NCI-H82 treated with DMSO at 0.1 percent for 48 hours (cell line): Measurements from ENCODE around the gene FHIT.
"Not testable (repeated sequence)": the region's sequence is repeated elsewhere in the genome, so short reads cannot be mapped to it uniquely, and the experiment has no call there.

ENCODE experiments used
- DNase-seq: peaks from one replicate; lab custom pipeline; 2025; ENCODE audit not compliant: unreplicated experiment; lab: John Stamatoyannopoulos, UW

FHIT gene

DNA sequence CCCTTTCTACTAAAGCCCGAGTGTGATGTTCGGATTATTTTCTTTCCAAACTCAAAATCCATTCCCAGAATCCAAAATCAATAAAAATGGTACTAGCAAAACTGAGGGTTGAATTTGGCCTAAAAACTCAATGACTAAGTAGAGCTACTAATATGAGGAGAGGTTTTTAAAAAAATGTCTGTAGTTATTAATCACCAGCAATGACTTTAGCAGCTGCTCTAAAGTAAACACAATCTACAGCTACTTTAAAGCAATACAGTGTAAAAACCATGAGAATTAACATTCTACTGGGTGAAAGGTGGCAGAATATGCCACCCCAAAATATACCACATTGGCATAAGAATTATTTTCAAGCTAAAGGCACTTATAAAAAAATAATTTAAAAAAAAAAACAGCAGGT is 23.5 kb downstream of the FHIT start:
- DNase-seq = no peak

DNA sequence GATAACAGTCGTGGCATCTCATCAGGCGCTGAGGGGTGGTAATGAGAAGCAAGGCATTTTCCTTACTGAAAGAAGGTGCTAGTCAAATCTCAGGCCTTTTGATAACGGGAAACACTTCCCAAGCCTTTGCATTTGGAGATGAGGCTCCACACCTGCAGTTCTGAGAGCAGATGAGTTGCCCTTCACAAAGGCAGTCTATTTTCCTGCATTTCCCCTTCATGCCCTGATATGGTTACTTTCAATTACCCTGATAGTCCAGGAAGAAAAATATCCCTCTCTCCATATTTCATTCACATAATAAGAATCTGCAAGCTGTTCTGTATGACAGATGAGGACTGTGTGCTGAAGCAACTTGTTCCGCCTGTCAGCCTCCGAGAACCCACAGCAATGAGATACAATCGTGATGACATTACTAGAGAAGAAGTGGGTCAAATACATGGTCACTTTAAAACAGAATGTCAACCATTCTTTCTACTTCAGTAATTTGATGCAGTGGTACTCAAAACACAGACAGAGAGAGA is 25.0 kb downstream of the FHIT start:
- DNase-seq = no peak

DNA sequence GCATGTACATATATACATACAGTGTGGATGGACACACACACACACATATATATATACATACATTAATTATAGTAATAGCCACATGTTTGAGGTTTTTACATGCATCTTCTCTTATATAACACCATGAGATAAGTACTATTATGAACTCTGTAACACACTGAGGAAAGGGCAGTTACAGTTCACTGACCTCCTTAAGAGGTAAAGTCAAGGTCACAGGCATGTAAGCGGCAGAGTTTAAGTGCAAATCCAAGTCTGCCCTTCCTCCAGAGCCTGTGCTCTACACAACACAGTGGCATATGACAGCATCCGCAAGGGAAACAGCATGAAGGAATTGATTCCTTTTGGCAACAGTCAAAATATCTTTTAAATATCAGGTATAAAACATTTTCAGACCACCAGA is 26.4 kb downstream of the FHIT start:
- DNase-seq = no peak

DNA sequence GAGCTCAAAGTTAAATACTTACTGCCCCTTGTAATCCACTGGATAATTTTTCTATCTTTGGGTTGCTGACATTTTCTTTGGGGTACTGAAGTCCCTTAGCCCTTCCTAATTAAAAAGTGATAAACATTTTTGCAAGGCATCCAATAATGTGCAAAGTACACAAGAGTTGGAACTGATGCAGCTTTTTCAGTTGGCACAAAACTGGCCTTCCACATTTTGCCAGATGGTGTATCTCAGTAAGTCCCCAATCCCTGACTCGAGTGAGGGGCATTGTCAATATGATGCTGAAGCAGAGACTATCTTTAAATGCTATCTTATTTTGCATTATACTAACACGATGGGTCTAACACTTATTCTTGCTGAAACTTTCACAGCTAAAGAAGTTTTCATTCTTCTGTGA is 27.8 kb downstream of the FHIT start:
- no peak for DNase-seq

- no peak for DNase-seq
Observed at GRCh38 chr3:61222467-61222866, 28.8 kb downstream of the FHIT start.

DNA sequence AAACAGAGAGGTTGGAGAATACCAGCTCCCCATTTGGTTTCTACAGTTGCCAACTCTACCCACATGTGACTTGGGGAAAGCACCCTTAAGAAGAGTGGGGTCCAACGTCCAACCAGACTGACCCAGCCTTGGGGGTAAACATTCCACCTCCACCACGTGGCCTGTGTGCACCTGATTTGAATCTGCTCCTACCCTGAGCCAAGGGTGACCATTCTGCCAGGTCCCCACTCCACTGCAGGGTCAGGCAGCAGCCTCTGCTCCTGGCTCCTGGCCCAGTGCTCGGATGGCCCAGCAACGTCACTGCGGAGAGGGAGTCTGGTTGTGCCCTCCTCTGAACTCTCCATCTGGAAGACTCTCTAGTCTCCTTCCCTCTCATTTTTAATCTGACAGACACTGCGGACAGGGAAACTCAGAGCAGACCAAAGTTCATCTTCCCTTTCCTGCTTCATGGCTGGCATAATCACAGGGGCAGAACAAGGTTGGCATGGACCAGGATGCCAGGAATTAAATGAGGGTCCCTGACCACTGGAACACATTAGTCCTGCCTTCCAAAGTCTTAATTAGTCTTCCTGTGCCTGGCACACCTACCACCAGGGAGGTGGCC is 29.4 kb downstream of the FHIT start:
- DNase-seq = no peak

- no peak for DNase-seq
Observed at GRCh38 chr3:61218504-61218903, 32.7 kb downstream of the FHIT start.

DNA sequence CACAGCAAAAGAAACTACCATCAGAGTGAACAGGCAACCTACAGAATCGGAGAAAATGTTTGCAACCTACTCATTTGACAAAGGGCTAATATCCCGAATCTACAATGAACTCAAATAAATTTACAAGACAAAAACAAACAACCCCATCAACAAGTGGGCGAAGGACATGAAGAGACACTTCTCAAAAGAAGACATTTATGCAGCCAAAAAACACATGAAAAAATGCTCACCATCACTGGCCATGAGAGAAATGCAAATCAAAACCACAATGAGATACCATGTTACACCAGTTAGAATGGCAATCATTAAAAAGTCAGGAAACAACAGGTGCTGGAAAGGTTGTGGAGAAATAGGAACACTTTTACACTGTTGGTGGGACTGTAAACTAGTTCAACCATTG is 35.1 kb downstream of the FHIT start:
- DNase-seq = not testable (repeated sequence)

- DNase-seq = no peak
Observed at GRCh38 chr3:61202086-61202485, 49.2 kb downstream of the FHIT start.

GRCh38 chr3:61201071-61201470 is 50.2 kb downstream of the FHIT start:
- DNase-seq = no peak

GRCh38 chr3:61200270-61200669 is 51.0 kb downstream of the FHIT start:
- no peak for DNase-seq

DNA sequence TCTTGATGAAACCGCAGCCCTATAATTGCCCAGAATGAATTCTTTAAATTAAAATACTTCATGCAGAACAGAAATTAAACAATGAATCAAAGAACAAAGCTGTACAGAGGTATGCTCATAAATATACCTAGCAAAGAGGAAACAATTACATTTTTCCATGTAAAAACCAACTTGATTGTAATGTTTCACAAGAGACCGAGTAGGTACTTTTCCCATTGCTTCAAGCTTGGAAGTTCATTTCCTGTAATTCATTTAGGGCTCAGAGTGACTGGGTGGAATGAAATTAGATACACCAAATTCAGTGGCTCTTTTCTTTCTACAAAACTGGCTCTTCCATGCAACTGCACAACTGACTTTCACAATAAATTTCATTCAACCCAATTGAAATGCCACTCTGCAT is 51.4 kb downstream of the FHIT start:
- no peak for DNase-seq

GRCh38 chr3:61194892-61195538 is 56.2 kb downstream of the FHIT start:
- DNase-seq = no peak

DNA sequence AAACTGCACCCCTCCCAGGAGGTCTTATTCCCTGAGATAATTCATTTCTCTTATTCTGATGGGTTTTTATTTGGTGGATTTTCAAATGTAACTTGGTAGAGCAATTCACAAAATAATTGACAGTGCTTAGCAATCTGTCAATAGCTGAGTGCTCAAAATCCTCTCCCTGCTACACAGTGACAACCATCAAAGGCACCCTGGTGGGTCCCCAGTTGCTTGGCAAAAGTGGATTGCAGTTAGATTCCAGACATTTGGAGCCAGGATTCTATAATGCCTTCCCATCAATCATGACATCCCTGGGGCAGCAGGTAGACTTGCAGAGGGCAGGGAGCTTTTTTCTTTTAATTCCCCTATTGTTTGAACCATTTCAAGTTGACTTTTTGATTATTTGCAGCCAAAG is 59.0 kb downstream of the FHIT start:
- DNase-seq = peak; percentile 2

- not testable (repeated sequence) for DNase-seq
Observed at GRCh38 chr3:61190205-61190604, 61.0 kb downstream of the FHIT start.

- no peak for DNase-seq
Observed at GRCh38 chr3:61186030-61186429, 65.2 kb downstream of the FHIT start.

- DNase-seq = no peak
Observed at GRCh38 chr3:61184956-61185355, 66.3 kb downstream of the FHIT start.

DNA sequence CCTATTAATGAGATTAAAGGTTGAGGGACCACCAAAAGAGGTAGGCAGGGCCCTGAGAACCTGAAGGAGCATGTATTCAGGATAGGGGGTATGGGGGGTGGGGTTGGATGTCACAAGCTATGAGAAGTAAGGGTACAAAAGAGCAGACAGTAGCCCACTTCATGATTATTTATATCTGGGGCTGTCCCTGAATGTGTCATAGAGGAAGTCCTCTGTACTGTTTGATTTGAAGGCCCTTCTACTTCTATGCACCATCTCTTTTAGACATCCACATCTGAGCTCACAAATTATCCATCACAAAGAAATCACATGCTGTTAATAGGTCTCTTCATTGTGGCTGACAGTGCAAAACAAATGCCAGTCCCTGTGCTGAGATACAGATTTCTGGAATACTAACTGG is 68.6 kb downstream of the FHIT start:
- DNase-seq = no peak

DNA sequence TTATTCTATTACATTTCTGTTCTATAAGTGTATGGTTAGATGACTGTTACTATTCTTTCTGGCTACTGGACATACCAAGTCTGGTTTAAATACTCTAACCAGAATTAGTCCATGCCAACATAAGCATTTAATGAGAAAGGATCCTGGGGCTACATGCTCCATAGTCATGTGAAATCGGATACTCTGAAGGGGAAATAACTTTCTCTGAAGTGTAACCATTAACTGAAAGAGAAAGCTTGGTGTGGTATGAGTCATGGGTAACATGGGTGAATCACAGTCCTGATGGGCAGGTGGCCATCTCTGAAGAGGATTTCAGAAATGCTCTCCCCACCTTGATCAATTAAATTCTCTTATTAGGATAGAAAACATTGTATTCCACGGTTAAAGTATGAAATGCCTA is 69.4 kb downstream of the FHIT start:
- no peak for DNase-seq

DNA sequence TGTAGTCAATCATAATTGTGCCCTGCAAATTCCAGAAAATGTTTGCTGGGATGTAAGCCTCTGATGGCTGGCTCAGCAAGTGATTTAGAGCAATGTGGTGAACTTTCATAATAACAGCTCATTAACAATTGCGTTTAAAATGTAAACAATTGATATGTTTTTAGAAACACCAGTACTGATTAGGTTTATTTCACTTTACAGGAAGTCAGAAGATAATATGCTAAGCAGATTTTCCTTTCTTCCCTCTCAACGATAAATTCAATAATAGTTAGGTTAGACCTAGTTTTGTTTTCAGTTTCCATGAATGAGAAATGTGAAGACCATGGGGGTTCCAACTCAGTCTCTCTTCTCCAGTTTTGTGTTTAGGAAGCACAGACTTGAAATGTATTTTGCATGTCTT is 71.0 kb downstream of the FHIT start:
- DNase-seq = no peak

- no peak for DNase-seq
Observed at GRCh38 chr3:61178167-61178566, 73.1 kb downstream of the FHIT start.

GRCh38 chr3:61177450-61177849 is 73.8 kb downstream of the FHIT start:
- DNase-seq = no peak

DNA sequence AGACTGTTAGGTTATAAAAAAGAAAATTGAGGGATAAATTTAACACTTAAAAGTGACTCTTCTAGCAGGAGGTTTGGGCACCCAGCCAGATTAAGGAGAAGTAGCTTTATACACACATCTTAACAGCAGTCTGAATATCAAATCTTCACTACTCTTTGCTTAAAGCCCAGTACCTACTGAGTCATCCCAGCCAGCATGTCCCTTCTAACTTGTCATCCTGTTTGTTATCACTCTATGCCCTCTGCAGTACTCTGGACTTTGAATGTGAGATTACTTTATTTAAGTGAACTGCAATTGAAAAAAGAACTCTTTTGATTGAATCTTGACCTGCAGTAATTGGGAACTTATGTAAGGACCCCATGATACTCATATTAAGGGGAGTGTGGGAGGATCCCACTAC is 77.6 kb downstream of the FHIT start:
- DNase-seq = no peak
